Measurements from ENCODE around the gene CYP3A4. TPM values are rescaled to one million over a fixed set of nuclear protein-coding genes. Genes with fewer than 3 reads are reported as not detected.

The CYP3A4 gene
- total RNA-seq, 4 donors from 2014 or later = 10.0 to 44.9 (median 22.1) TPM; not detected in 1

GRCh38 chr7:99822731-99823718, 39.0 kb upstream of the CYP3A4 start:
- DNase-seq = peak; percentile 57
- in situ Hi-C loops (cut with MboI; ENCODE audit: low pct_ligation_motif_present in 1 of 4, low pct_unique_long_range_greater_than_20kb in 1 of 4, low sequenced_read_pairs in 3 of 4) = no loop called here
- no peak for TF ChIP-seq EP300 (IDR thresholded peaks at IDR 0.05; ENCODE audit: low read depth)
- TF ChIP-seq POLR2A (IDR thresholded peaks at IDR 0.05) = no peak
- no peak for TF ChIP-seq CTCF (IDR thresholded peaks at IDR 0.05)
- no peak for TF ChIP-seq POLR2AphosphoS5 (IDR thresholded peaks at IDR 0.05)

GRCh38 chr7:99820408-99821027, 36.5 kb upstream of the CYP3A4 start:
- in situ Hi-C loops (cut with MboI; ENCODE audit: low pct_ligation_motif_present in 1 of 4, low pct_unique_long_range_greater_than_20kb in 1 of 4, low sequenced_read_pairs in 3 of 4) (no loop called here), intact Hi-C loops (cut with DNase I; ENCODE audit: low total_unique reads) (no loop called here)
- no peak for DNase-seq
- H3K9me3 ChIP-seq = no peaks in the 10 kb centered on the region
- no peak overlapping the region for H3K4me3 ChIP-seq
- H3K27me3 ChIP-seq = no peaks in the 10 kb centered on the region
- no peaks in the 10 kb centered on the region for H3K36me3 ChIP-seq
- 85% methylated on average over 2 of the region's 2 CpGs; no CpG with 5 or more reads in 1 of the 2 donors for WGBS, 2 donors (ENCODE audit: low coverage in 1 of 2)
- no peak overlapping the region for H3K27ac ChIP-seq
- TF ChIP-seq POLR2A (IDR thresholded peaks at IDR 0.05) = no peak
- no peak for TF ChIP-seq EP300 (IDR thresholded peaks at IDR 0.05; ENCODE audit: low read depth)
- no peak for TF ChIP-seq POLR2AphosphoS5 (IDR thresholded peaks at IDR 0.05)
- no peak for TF ChIP-seq CTCF (IDR thresholded peaks at IDR 0.05)
- H3K4me1 ChIP-seq = peaks cover 0 to 13% (median 5%) of the 10 kb centered on the region in 4 donors

More at GRCh38 chr7:99822731-99823718, 39.0 kb upstream of the CYP3A4 start:
- no peaks in the 10 kb centered on the region for H3K36me3 ChIP-seq
- H3K27ac ChIP-seq = no peak overlapping the region
- H3K4me3 ChIP-seq = no peak overlapping the region
- intact Hi-C loops (cut with DNase I; ENCODE audit: low total_unique reads) = no loop called here
- WGBS, 2 donors (ENCODE audit: low coverage in 1 of 2) = 48% methylated on average over 4 of the region's 4 CpGs; no CpG with 5 or more reads in 1 of the 2 donors
- H3K4me1 ChIP-seq = peaks cover 0 to 13% (median 5%) of the 10 kb centered on the region in 4 donors
- H3K27me3 ChIP-seq = no peaks in the 10 kb centered on the region
- no peaks in the 10 kb centered on the region for H3K9me3 ChIP-seq

- Histone ChIP-seq H3K36me3 (no peaks in the 10 kb centered on the region), H3K4me3 (no peak overlapping the region), H3K27me3 (no peaks in the 10 kb centered on the region), H3K27ac (no peak overlapping the region), H3K9me3 (peaks cover 4 to 9% of the 10 kb centered on the region in 2 donors), H3K4me1 (no peaks in the 10 kb centered on the region)
- no peak for DNase-seq
- in situ Hi-C loops (cut with MboI; ENCODE audit: low pct_ligation_motif_present in 1 of 4, low pct_unique_long_range_greater_than_20kb in 1 of 4, low sequenced_read_pairs in 3 of 4) = no loop called here
- no peak for TF ChIP-seq POLR2A (IDR thresholded peaks at IDR 0.05)
- no peak for TF ChIP-seq POLR2AphosphoS5 (IDR thresholded peaks at IDR 0.05)
- WGBS, 2 donors (ENCODE audit: low coverage in 1 of 2) = 20 to 65% methylated on average over 1 to 5 of the region's 5 CpGs
- intact Hi-C loops (cut with DNase I; ENCODE audit: low total_unique reads) = no loop called here
Measured at GRCh38 chr7:99808766-99809165, 24.8 kb upstream of the CYP3A4 start.

GRCh38 chr7:99806839-99807478, 23.0 kb upstream of the CYP3A4 start:
- no peak overlapping the region for H3K4me3 ChIP-seq
- in situ Hi-C loops (cut with MboI; ENCODE audit: low pct_ligation_motif_present in 1 of 4, low pct_unique_long_range_greater_than_20kb in 1 of 4, low sequenced_read_pairs in 3 of 4) = no loop called here
- no peaks in the 10 kb centered on the region for H3K27me3 ChIP-seq
- 83 to 93% methylated on average over 3 of the region's 3 CpGs for WGBS, 2 donors (ENCODE audit: low coverage in 1 of 2)
- no peak for TF ChIP-seq POLR2AphosphoS5 (IDR thresholded peaks at IDR 0.05)
- TF ChIP-seq POLR2A (IDR thresholded peaks at IDR 0.05) = no peak
- TF ChIP-seq CTCF (IDR thresholded peaks at IDR 0.05) = no peak
- TF ChIP-seq EP300 (IDR thresholded peaks at IDR 0.05; ENCODE audit: low read depth) = no peak
- peaks cover 4 to 9% of the 10 kb centered on the region in 2 donors for H3K9me3 ChIP-seq
- DNase-seq = no peak
- H3K36me3 ChIP-seq = no peaks in the 10 kb centered on the region
- no peak overlapping the region for H3K27ac ChIP-seq
- intact Hi-C loops (cut with DNase I; ENCODE audit: low total_unique reads) = no loop called here
- H3K4me1 ChIP-seq = no peaks in the 10 kb centered on the region

All from transverse colon (tissue), 4 donors.